GM21528 (cell line): Measurements from ENCODE around the gene MUS81.

ENCODE experiments used
- ATAC-seq: cut with Tn5 transposase; IDR thresholded peaks from one replicate; pipeline ENCODE4 v1.9.1; 2021; ENCODE audit warnings: mild to moderate bottlenecking, moderate library complexity; ENCODE audit not compliant: unreplicated experiment, low FRiP score

MUS81 gene

DNA sequence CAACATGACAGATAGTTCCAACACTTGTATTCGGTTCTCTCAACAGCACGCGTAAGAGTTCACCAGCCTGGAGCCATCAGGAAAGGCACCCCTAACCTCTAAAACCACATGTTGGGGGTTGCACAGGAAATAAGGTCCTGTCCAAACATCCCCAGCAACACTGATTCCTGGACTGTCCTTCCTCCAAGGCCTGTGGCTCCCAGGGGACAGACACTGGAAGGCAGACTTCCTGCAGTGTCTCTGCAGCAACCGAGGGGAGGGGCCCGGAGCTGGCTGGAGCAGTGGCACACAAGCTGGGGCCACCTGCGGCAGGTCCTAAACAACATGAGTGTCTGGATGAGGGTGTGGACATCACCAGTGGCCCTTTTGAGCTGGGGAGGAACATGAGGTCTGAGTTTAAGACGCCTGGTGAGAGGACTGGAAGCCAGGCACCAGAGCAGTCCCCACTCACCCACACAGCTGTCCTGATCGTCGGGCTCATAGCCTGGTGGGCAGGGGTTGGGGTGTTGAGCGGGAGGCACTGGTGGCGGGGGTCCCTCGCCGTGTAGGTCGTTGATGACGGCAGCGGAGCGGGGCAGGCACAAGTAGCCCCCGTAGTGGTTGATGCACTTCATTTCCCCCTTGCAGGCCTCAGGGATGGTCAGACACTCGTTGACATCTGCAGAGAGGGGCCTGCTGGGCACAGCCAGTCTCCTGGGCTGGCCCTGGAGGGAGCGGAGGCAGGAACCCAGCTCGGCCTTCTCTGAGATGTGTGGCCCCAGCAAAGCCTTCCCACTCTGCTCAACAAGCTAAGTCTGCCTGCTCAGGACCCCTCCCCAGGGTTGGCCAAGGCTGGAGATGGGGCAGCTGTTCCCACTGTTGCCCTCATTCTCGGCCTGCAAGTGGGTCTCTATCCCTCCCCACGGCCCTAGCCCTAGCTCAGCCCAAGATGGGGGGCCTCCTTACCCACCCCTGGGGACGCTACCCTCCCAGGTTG, 10.8 kb downstream of the MUS81 start:
- no peak for ATAC-seq

DNA sequence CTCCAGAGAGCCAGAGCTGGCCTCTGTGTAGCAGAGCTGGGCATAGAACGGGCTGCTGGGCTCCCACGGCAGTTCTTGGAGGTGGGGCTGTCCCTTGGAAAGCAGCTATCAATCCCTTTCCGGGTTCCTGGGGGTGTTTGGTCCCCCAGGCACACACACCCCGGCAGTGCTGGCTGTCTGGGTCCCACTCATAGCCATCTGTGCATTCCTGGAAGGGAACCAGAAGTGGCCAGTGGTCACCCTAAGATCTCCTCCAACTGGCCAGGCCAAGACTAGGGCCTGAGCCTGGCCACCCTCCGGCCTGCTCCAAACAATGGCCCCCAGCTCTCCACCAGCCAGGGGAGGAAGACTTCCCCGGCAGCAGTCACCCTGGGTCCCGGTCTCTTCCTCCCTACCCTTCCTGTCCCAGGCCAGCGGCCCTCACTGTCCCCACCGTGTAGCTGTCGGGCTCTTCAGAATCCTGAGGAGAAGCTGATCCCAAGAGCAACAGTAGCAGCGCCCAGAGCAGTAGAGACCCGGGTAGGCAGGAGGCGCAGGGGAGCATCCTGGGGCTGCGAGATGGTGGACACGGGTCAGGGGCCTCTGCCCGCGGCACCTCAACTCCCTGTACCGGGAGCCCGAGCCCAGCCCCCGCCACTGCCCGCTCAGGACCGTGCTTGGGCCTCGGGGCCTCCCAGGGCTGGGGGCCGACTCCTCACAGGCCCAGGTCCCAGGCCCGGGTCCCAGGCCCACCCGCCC, 11.7 kb downstream of the MUS81 start:
- no peak for ATAC-seq

DNA sequence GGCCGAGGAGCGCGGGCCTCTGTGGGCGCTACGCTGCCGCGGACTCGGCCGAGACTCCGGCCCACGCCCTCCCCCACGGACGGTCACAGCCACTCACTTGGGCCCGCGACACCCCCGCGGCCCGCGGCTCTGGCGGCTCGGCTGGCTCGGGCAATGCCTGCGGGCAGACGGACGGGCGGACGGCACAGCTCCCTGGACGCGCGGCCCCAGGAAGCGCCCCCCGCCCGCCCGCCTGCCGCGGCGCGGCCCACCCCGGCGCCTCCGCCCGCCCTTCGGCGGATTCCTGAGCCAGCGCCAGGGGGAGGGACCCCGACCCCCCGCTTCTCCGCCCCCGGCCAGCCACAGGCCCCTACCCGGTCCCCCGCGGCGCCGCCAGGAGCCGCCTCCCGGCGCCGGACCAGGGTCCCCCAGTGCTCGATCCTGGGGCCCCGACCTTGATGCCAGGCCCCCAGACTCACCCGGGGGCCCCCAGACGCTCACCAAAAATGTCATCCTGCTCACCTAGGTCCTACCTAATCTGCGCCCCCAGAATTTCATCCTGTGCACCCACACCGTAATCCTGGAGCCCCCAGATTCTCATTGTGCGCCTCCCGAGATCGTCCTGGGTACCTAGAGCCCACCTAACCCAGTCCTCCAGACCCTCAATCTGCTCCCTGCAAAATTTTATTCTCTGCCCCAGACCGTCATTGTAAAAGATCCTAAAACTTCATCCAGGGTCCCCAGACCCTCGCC, 12.5 kb downstream of the MUS81 start, which contains the start of gene EFEMP2:
EFEMP2 (minus strand) TSS at position 215 of the 732 bp plus-strand sequence. CDS start 446 bp downstream, outside the sequence.
- no peak for ATAC-seq

DNA sequence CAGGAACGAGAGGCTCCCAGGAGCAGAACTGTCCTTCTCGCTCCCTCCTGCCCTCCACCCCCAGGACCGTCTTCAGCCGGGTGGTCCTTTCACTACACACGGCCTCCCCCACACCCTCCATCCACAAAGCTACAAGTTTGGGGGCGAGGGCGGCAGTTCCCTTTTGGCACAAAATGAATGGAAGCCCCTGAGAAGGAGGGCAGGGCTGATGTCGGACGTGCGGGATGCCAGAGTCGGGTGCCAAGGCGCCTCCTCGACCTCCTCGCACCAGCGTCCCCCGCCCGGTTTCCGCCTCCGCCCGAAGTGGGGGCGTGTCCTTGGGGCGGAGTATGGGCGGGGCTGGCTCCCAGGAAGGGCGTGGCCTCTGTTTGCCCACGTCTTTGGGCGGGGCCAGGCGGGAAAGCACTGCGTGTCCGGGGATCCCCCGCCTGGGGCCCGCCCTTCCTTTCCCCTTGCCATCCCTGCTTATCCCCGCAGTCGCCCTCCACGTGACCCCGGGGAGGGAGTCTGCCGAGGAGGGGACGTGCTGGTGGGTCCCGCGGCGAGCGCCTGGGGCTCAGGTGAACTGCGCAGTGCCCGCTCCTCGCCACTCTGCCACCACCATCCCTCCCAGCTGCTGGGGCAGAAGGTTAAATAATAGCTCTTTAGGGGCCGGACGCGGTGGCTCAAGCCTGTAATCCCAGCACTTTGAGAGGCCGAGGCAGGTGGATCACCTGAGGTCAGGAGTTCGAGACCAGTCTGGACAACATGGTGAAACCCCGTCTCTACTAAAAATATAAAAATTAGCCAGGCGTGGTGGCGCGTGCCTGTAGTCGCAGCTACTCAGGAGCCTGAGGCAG, 13.3 kb downstream of the MUS81 start:
- peak; percentile 63 for ATAC-seq

DNA sequence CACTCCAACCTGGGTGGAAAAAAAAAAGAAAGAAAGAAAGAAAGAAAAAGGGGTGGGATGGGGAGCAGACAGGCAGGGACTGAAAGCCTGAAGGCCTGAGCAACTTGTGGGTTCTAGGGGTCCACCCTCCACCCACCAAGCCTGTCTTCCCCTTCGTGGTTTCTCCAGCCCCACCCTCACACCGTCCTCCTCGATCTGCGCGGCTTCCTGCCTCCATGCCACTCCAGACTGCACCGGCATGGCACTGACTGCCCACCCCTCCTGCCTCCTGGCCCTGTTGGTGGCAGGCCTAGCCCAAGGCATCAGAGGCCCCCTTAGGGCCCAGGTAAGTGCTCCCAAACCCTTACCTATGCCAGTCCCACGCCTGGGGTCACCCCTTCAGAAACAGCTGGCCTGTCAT, 19.4 kb downstream of the MUS81 start, which contains the start of gene CTSW:
CTSW (plus strand) TSS at position 221 of the 400 bp plus-strand sequence; CDS start at position 239, 18 bp downstream.
- ATAC-seq = no peak

DNA sequence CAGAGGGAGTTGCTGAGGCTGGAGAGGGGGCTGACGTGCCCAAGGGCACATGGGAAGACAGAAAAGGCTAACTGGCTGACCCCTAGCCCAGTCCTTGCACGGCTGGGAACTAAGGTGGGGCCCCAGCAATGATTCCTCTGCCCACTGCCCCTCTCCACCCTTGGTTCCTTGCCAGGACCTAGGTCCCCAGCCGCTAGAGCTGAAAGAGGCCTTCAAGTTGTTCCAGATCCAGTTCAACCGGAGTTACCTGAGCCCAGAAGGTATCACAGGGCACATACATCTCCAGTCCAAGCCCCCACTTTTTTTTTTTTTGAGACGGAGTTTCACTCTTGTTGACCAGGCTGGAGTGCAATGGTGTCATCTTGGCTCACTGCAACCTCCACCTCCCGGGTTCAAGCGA, 19.8 kb downstream of the MUS81 start:
- ATAC-seq = no peak

DNA sequence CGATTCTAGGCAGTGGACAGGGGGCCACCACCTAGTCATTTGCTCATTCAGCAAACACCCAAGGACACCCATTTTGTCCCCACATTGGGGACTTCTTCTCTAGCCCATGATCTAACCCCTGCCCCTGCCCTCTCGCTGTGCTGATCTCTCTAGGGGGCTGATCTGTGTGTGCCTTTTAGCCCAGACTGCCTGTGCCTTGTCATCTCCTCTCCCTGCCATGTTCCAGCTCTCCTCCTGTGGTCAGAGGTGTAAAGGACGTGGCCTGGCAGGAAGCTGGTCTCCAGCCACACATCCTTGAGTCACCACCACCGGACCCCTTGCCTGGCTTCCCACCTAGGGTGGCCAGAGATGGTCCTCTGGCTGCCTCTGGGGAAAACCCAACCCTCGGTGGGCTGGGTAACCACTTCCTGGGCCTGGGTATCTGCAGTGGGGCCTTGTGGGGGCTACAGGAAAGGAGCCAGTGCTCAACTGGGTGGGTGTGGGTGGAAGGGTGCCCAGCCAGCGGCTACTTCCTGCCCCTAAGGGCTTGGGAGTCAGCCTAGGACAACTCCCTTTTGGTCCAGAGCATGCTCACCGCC, 20.7 kb downstream of the MUS81 start:
- ATAC-seq = no peak

DNA sequence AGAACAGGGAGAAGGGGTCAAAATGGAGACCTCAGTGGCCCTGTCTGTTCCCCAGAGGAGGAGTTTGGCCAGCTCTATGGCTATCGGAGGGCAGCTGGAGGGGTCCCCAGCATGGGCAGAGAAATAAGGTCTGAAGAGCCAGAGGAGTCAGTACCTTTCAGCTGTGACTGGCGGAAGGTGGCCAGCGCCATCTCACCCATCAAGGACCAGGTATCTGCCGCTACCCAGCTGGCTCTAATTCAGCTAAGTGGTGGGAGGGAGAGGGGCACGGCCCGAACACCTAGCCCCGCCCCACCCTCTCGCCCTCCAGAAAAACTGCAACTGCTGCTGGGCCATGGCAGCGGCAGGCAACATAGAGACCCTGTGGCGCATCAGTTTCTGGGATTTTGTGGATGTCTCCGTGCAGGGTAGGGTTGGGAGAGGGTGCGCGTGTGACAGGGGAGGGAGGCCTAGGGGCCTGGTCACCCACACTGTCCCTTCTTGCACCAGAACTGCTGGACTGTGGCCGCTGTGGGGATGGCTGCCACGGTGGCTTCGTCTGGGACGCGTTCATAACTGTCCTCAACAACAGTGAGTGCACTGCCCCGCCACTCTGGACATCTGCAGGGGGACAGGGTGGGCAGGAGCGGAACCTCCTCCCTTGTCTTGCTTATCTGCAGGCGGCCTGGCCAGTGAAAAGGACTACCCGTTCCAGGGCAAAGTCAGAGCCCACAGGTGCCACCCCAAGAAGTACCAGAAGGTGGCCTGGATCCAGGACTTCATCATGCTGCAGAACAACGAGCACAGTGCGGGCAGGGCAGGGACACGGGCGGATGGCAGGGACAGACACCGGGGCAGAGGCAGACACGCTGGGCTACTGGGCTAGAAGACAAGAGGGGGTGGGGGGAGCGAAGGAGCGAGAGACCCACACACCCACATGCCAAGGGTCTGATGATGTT, 22.2 kb downstream of the MUS81 start:
- no peak for ATAC-seq

DNA sequence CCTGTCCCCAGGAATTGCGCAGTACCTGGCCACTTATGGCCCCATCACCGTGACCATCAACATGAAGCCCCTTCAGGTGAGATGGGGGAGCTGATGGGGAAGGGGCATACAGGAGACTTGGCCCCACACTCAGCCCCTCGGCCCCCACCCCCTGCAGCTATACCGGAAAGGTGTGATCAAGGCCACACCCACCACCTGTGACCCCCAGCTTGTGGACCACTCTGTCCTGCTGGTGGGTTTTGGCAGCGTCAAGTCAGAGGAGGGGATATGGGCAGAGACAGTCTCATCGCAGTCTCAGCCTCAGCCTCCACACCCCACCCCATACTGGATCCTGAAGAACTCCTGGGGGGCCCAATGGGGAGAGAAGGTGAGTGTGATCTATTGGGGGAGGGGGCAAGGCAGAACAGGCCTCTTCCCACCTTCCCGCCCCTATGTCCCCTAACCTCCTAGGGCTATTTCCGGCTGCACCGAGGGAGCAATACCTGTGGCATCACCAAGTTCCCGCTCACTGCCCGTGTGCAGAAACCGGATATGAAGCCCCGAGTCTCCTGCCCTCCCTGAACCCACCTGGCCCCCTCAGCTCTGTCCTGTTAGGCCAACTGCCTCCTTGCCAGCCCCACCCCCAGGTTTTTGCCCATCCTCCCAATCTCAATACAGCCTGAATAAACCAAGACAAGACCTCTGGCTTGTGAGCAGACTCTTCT, 23.0 kb downstream of the MUS81 start:
- no peak for ATAC-seq

DNA sequence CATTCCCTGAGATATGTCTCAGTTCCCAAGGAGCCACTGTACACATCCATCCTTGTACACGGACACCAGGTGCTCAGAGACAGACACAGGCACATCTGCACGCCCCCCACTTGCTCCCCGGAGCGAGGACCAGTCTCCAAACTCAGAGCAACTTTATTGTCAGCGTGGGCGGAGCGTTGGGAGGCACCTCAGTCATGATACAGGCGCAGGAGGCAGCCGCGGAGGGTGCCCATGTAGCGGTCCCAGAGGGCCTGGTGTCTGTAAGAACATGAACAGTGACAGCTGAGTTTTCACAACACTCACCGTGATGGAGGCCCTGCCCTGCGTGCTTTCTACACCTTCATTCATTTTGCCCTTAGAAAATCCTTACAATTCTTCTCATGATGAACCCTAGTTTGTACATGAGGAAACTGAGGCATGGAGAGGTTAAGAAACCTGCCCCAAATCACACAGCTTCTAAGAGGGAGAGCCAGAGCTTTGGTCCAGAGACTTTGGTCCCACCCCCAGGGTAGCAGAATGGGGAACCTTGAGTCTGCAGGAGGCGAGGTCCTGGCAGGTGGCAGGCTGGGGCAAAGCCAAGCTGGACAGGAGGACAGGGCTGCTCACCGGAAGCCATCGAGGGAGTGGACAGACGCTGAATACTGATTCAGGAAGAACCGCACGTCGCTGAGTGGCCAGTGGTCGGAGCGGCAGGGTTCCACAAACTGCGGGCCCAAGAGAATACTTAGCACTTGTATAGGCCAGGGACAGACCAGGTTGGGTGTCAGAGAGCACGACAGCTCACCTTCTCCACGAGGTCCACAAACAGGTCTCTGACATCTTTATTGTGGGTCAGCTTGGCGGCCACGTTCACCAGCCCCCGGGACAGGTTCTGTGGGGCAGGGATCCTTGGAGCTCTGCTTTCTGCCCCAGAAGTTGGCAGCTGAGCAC, 23.8 kb downstream of the MUS81 start:
- ATAC-seq = no peak

DNA sequence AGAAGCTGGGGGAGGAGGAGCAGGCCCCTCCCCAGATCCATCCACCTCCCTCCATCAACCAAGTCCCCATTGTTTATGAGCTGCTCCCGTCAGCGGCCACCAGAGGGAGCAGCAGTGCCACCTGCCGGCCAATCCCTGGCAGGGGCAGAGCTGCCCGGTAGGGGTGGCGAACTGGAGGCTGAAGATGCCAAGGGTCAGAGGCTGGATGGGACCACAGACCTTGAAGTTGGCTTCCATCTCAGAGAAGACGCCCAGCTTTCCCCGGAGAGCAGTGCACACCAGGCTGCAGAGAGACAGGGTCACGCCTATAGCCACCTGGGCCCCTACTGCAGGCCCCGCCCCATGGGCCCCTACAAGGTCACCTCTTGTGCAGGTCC, 24.5 kb downstream of the MUS81 start:
- no peak for ATAC-seq

DNA sequence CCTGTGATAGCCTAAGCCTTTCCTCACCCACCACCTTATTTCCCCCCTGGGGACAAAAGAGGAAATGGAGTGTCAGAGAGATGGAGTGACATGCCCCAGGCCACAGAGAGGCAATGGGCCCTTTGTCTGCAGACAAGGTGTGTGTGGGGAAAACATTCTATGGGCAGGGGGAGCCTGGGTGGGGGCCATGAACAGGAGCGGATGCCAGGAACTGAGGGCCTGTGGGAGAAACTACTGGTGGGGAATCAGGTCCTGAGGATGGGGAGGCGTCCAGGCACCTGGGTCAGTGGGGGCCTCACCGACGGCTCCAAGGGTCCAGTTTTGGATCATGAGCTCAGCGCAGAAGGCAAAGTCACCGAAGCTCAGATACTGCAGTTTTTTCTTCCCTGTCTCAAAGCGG, 25.0 kb downstream of the MUS81 start:
- ATAC-seq = no peak

DNA sequence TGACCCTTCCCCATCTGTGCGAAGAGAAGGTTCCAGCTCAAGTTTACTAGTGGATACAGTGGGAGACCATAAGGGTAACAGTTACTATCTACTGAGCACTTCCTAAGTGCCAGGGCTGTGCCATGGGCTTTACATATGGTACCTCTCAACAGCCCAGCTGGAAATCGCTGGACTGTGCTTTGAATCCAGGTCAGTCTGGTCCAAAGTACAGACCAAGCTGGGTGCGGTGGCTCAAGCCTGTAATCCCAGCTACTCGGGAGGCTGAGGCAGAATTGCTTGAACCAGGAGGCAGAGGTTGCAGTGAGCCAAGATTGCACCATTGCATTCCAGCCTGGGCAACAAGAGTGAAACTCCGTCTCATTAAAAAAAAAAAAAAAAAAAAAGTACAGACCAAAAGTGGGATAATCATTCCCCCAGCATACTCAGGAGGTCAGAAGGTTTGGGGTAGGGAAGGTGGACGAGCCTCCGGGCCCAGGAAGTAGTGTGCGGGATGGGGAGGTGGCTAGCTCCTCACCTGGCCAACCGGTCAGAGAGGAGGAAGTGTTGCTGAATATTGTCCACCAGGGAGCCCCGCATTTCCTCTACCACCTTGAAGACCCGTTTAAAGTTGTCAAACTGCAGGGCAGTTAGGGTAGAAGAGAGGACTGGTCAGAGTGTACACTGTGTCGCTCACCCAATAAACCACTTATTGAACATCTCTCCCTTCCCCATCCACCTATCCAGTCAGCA, 25.7 kb downstream of the MUS81 start:
- ATAC-seq = no peak

DNA sequence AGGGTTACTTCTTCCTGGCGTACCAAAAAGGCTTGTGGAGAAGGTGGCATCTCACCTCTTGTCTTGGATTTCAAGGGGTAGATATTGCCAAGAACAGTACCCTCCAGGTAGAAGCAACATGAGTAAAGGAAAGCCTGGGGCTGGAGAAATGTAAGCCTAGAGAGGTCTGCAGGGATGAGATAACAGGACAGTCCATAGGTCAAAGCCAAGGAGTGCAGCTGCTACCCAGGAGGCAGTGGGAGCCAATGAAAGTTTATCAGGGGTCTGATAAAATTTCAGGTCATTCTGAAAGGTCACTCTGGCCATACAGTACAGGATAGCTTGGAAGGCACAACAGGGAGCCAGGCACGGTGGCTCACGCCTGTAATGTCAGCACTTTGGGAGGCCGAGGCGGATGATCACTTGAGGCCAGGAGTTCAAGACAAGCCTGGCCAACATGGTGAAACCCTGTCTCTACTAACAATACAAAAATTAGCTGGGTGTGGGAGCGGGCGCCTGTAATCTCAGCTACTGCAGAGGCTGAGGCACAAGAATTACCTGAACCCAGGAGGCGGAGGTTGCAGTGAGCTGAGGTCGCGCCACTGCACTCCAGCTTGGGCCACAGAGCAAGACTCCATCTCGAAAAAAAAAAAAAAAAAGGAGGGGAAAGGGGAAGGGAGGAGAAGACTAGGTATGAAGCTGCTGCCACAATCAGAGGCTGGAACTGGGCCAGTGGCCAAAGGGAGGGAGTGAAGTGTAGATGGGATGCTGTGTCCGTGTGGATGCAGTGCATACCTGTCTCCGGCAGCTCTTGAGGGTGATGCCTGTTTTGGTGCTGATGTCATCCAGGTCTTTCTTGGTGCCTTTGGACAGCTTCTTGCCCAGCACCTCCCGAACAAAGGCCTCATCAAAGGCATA, 26.8 kb downstream of the MUS81 start:
- ATAC-seq = no peak

DNA sequence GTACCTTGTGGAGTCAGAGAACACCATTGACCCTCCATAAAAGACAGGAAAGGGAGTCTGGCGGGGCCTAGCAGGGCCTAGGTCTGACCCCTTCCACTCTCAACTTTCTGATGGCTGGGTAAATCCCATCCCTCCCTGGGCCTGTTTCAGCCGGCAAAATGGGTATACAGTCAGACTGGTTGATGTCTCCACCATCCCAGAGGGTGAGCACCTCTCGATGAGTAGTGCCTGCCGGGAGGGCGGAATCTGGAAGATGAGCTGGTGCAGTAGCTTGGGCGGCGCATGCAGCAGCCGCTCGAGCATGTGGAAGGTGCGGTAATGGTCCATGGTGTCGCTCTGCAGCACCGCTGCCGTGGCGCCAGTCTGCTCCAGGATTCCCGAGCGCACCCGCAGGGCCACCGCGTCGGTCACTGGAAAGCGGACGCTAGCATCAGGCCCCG, 27.5 kb downstream of the MUS81 start:
- ATAC-seq = peak; percentile 1
